ENCODE measurements around the gene CTF1.
A peak's percentile ranks its signal among the peaks of the same experiment; 100 is the strongest.

The CTF1 gene

GRCh38 chr16:30912794-30913412, 16.5 kb downstream of the CTF1 start:
- no peak for DNase-seq

- no peak for DNase-seq
Observed at GRCh38 chr16:30914830-30915229, 18.4 kb downstream of the CTF1 start.

- DNase-seq = no peak
Observed at GRCh38 chr16:30918614-30919013, 22.2 kb downstream of the CTF1 start.

GRCh38 chr16:30920891-30921290, 24.5 kb downstream of the CTF1 start:
- peak; percentile 68 for DNase-seq

GRCh38 chr16:30921459-30921747, 25.0 kb downstream of the CTF1 start:
- no peak for DNase-seq

GRCh38 chr16:30921748-30922419, 25.5 kb downstream of the CTF1 start:
- DNase-seq = peak; percentile 96

- peak; percentile 100 for DNase-seq
Observed at GRCh38 chr16:30922420-30922959, 26.1 kb downstream of the CTF1 start.

GRCh38 chr16:30922960-30923535, 26.6 kb downstream of the CTF1 start:
- peak; percentile 100 for DNase-seq

GRCh38 chr16:30923554-30924075, 27.2 kb downstream of the CTF1 start, which contains the start of gene FBXL19:
TSS of gene FBXL19 (plus strand) at chr16:30923572. CDS start at chr16:30925755, 2,183 bp downstream.
- no peak for DNase-seq

- peak; percentile 41 for DNase-seq
Observed at GRCh38 chr16:30924076-30924912, 27.9 kb downstream of the CTF1 start.

- DNase-seq = no peak
Observed at GRCh38 chr16:30924913-30925631, 28.7 kb downstream of the CTF1 start.

GRCh38 chr16:30925632-30925987, 29.2 kb downstream of the CTF1 start:
- DNase-seq = no peak

GRCh38 chr16:30925995-30926811, 29.8 kb downstream of the CTF1 start:
- no peak for DNase-seq

- DNase-seq = no peak
Observed at GRCh38 chr16:30926937-30927788, 30.7 kb downstream of the CTF1 start.

GRCh38 chr16:30927789-30928378, 31.5 kb downstream of the CTF1 start:
- DNase-seq = peak; percentile 78

- no peak for DNase-seq
Observed at GRCh38 chr16:30928390-30928789, 32.0 kb downstream of the CTF1 start.

GRCh38 chr16:30929167-30929566, 32.8 kb downstream of the CTF1 start:
- no peak for DNase-seq

- no peak for DNase-seq
Observed at GRCh38 chr16:30930160-30930571, 33.8 kb downstream of the CTF1 start.

GRCh38 chr16:30931068-30931650, 34.7 kb downstream of the CTF1 start:
- DNase-seq = no peak

All from hematopoietic multipotent progenitor cell treated with erythropoietin and hydrocortisone succinate and interleukin-3 and kit ligand, for 4 days (in vitro differentiated cells).